ENCODE results near the gene RBSN. TPM values are rescaled to one million over a fixed set of nuclear protein-coding genes. Genes with fewer than 3 reads are reported as not detected.

The RBSN gene
- total and polyA plus RNA-seq, 2 donors: 8.0 to 8.7 TPM

DNA sequence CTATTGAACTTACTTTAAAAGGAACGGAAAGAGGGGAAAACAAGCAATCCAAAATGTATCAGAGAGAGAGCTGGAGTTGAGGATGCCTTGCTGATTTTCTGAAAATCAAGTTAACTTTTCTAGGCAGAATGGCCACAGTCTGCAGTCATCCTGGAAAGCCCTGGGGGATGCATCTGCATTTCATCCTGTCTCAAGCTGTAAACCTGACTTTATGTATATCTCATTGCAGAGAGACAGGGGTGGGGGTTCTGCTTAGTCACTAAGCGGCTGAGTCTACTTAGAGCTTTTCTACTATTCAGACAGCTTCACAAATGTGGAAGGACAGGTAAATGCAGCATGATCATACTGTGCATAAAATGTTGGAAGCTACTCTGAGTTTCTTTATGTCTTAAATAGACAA, 75.2 kb downstream of the RBSN start:
- no peaks in the 10 kb centered on the region for H3K27me3 ChIP-seq (ENCODE audit: control insufficient read depth in 2 of 2, insufficient read depth in 1 of 2, low read length in 1 of 2)
- H3K4me3 ChIP-seq (ENCODE audit: low read length in 2 of 2): no peak overlapping the region
- no peaks in the 10 kb centered on the region for H3K4me1 ChIP-seq (ENCODE audit: control insufficient read depth in 2 of 2, insufficient read depth in 2 of 2, low read length in 2 of 2)
- 96% methylated on average over 2 of the region's 2 CpGs for WGBS
- DNase-seq (ENCODE audit: low read depth in 6 of 9, low spot score in 9 of 9): no peak
- H3K36me3 ChIP-seq (ENCODE audit: control insufficient read depth in 2 of 2, insufficient read depth in 2 of 2, low read length in 1 of 2): peaks cover 46 to 83% of the 10 kb centered on the region in 2 donors
- no peak overlapping the region for H3K27ac ChIP-seq (ENCODE audit: low read depth in 1 of 2, low read length in 1 of 2)
- H3K9me3 ChIP-seq (ENCODE audit: control insufficient read depth in 2 of 2, insufficient read depth in 1 of 2, low read length in 1 of 2): no peaks in the 10 kb centered on the region

DNA sequence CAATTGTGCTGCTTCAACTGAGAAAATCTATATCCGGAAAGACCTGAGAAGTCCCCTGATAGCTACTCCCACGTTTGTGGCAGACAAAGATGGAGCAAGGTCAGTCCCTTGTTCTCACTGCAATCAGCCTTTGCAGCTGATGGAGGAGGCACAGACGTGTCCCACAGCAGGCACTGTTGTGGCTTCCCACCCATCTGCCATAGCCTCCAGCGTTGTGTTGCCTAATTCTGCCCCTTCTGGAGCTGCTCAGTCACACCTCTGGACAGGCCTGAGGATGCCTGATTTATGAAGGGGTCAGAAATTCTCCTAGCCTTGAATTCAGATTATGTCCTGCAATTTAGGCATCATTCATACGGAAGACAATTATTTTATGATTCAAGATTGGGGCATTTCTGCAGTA, 75.7 kb downstream of the RBSN start:
- H3K9me3 ChIP-seq (ENCODE audit: control insufficient read depth in 2 of 2, insufficient read depth in 1 of 2, low read length in 1 of 2): no peaks in the 10 kb centered on the region
- H3K27me3 ChIP-seq (ENCODE audit: control insufficient read depth in 2 of 2, insufficient read depth in 1 of 2, low read length in 1 of 2): no peaks in the 10 kb centered on the region
- no peak overlapping the region for H3K27ac ChIP-seq (ENCODE audit: low read depth in 1 of 2, low read length in 1 of 2)
- DNase-seq (ENCODE audit: low read depth in 6 of 9, low spot score in 9 of 9): no peak
- no peaks in the 10 kb centered on the region for H3K4me1 ChIP-seq (ENCODE audit: control insufficient read depth in 2 of 2, insufficient read depth in 2 of 2, low read length in 2 of 2)
- peaks cover 46 to 83% of the 10 kb centered on the region in 2 donors for H3K36me3 ChIP-seq (ENCODE audit: control insufficient read depth in 2 of 2, insufficient read depth in 2 of 2, low read length in 1 of 2)
- H3K4me3 ChIP-seq (ENCODE audit: low read length in 2 of 2): no peak overlapping the region
- 94% methylated on average over 5 of the region's 5 CpGs for WGBS

Other genes starting within 250 kb of the RBSN start
- gene NR2C2, start 151.6 kb downstream of the RBSN start, total RNA-seq: 19.0 TPM
- 18.7 TPM for gene NR2C2, start 151.6 kb downstream of the RBSN start, polyA plus RNA-seq
- 24.6 TPM for gene MRPS25, start 33.8 kb downstream of the RBSN start, total RNA-seq
- 48.9 TPM for gene MRPS25, start 33.8 kb downstream of the RBSN start, polyA plus RNA-seq
- 25.5 TPM for gene CAPN7, start 107.1 kb upstream of the RBSN start, total RNA-seq
- gene CAPN7, start 107.1 kb upstream of the RBSN start, polyA plus RNA-seq: 31.4 TPM
- gene SH3BP5, start 233.4 kb upstream of the RBSN start, total RNA-seq: 29.1 TPM
- gene SH3BP5, start 233.4 kb upstream of the RBSN start, polyA plus RNA-seq: 64.3 TPM